ENCODE data around the gene TIMM50.

GRCh38 chr19:39533003-39533512 is 52.4 kb downstream of the TIMM50 start:
- TF ChIP-seq CTCF (IDR thresholded peaks at IDR 0.05; ENCODE audit: insufficient read depth, low read depth, low read length) (no peak), EZH2 (IDR thresholded peaks at IDR 0.05; ENCODE audit: insufficient read depth, low read length) (no peak)

Measured in astrocyte (in vitro differentiated cells and primary cell).